ENCODE measurements around the gene RBM17. TPM values are rescaled to one million over a fixed set of nuclear protein-coding genes. Genes with fewer than 3 reads are reported as not detected.

Gene RBM17
- total and polyA plus RNA-seq, 10 of the 15 experiments (the other 5 are each of a cell fraction or from before 2014, with no cell fraction given), result 28.4 to 181 (median 83.9) TPM

GRCh38 chr10:6141296-6142151, 52.7 kb downstream of the RBM17 start (continued):
- TF ChIP-seq POLR2AphosphoS5 (IDR thresholded peaks at IDR 0.05; ENCODE audit: low read length), result no peak
- 0 out of 2 replicates have a peak, but pooled peaks have one; percentile 23 for TF ChIP-seq ESRRA (IDR thresholded peaks at IDR 0.05; ENCODE audit: low read length)
- TF ChIP-seq, protein P1, sequence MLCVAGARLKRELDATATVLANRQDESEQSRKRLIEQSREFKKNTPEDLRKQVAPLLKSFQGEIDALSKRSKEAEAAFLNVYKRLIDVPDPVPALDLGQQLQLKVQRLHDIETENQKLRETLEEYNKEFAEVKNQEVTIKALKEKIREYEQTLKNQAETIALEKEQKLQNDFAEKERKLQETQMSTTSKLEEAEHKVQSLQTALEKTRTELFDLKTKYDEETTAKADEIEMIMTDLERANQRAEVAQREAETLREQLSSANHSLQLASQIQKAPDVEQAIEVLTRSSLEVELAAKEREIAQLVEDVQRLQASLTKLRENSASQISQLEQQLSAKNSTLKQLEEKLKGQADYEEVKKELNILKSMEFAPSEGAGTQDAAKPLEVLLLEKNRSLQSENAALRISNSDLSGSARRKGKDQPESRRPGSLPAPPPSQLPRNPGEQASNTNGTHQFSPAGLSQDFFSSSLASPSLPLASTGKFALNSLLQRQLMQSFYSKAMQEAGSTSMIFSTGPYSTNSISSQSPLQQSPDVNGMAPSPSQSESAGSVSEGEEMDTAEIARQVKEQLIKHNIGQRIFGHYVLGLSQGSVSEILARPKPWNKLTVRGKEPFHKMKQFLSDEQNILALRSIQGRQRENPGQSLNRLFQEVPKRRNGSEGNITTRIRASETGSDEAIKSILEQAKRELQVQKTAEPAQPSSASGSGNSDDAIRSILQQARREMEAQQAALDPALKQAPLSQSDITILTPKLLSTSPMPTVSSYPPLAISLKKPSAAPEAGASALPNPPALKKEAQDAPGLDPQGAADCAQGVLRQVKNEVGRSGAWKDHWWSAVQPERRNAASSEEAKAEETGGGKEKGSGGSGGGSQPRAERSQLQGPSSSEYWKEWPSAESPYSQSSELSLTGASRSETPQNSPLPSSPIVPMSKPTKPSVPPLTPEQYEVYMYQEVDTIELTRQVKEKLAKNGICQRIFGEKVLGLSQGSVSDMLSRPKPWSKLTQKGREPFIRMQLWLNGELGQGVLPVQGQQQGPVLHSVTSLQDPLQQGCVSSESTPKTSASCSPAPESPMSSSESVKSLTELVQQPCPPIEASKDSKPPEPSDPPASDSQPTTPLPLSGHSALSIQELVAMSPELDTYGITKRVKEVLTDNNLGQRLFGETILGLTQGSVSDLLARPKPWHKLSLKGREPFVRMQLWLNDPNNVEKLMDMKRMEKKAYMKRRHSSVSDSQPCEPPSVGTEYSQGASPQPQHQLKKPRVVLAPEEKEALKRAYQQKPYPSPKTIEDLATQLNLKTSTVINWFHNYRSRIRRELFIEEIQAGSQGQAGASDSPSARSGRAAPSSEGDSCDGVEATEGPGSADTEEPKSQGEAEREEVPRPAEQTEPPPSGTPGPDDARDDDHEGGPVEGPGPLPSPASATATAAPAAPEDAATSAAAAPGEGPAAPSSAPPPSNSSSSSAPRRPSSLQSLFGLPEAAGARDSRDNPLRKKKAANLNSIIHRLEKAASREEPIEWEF (IDR thresholded peaks at IDR 0.05; ENCODE audit: insufficient replicate concordance, low read depth, low read length), result no peak
- peak; percentile 99 for TF ChIP-seq IKZF2 (IDR thresholded peaks at IDR 0.05)
- TF ChIP-seq ZNF217 (IDR thresholded peaks at IDR 0.05), result peak; percentile 25; the same call in 1 of the 2 replicates
- peak; percentile 98 for TF ChIP-seq JUND (IDR thresholded peaks at IDR 0.05; ENCODE audit: low read depth, low read length)
- TF ChIP-seq, protein P2, sequence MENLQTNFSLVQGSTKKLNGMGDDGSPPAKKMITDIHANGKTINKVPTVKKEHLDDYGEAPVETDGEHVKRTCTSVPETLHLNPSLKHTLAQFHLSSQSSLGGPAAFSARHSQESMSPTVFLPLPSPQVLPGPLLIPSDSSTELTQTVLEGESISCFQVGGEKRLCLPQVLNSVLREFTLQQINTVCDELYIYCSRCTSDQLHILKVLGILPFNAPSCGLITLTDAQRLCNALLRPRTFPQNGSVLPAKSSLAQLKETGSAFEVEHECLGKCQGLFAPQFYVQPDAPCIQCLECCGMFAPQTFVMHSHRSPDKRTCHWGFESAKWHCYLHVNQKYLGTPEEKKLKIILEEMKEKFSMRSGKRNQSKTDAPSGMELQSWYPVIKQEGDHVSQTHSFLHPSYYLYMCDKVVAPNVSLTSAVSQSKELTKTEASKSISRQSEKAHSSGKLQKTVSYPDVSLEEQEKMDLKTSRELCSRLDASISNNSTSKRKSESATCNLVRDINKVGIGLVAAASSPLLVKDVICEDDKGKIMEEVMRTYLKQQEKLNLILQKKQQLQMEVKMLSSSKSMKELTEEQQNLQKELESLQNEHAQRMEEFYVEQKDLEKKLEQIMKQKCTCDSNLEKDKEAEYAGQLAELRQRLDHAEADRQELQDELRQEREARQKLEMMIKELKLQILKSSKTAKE (IDR thresholded peaks at IDR 0.05; ENCODE audit: low read depth, poor library complexity, severe bottlenecking), result peak; percentile 79
- TF ChIP-seq GATAD2B (conservative IDR thresholded peaks at IDR 0.05; ENCODE audit: low read depth), result peak; percentile 96
- TF ChIP-seq NR2F1 (conservative IDR thresholded peaks at IDR 0.05), result peak; percentile 52
- no peak for TF ChIP-seq SREBF2 (IDR thresholded peaks at IDR 0.05; ENCODE audit: low read length)
- TF ChIP-seq MYC (IDR thresholded peaks at IDR 0.05; ENCODE audit: insufficient read depth, insufficient read length, insufficient replicate concordance, low read length, severe bottlenecking), result no peak
- TF ChIP-seq, protein P3, sequence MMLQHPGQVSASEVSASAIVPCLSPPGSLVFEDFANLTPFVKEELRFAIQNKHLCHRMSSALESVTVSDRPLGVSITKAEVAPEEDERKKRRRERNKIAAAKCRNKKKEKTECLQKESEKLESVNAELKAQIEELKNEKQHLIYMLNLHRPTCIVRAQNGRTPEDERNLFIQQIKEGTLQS (IDR thresholded peaks at IDR 0.05; ENCODE audit: borderline replicate concordance, extremely low read depth, low read depth, low read length), result no peak
- TF ChIP-seq CREB1 (IDR thresholded peaks at IDR 0.05; ENCODE audit: low read depth), result peak; percentile 56
- no peak for TF ChIP-seq NR2C1 (IDR thresholded peaks at IDR 0.05)
- no peak for TF ChIP-seq NRF1 (conservative IDR thresholded peaks at IDR 0.05; ENCODE audit: low read depth, low read length)
- no peak for TF ChIP-seq TARDBP (IDR thresholded peaks at IDR 0.05; ENCODE audit: borderline replicate concordance)
- no peak for TF ChIP-seq ZZZ3 (IDR thresholded peaks at IDR 0.05; ENCODE audit: control insufficient read depth, insufficient read length, low read depth)
- no peak for TF ChIP-seq NFYB (IDR thresholded peaks at IDR 0.05; ENCODE audit: insufficient read depth, low read depth, low read length)
- no peak for TF ChIP-seq POLR2A (IDR thresholded peaks at IDR 0.05; ENCODE audit: low read depth, low read length)
- peak; percentile 73; the same call in 1 of the 2 replicates for TF ChIP-seq MEF2A (IDR thresholded peaks at IDR 0.05; ENCODE audit: insufficient read depth, low read depth, low read length)
